ENCODE data around the gene NECAP2.

The NECAP2 gene

GRCh38 chr1:16440470-16441281, at the start of gene NECAP2:
Gene NECAP2 (plus strand): TSS chr1:16440724. CDS start chr1:16440762, 38 bp downstream.
- peak; percentile 76 for DNase-seq (ENCODE audit: low read depth, low spot score)

GRCh38 chr1:16391411-16391810, 49.1 kb upstream of the NECAP2 start:
- DNase-seq (ENCODE audit: low read depth, low spot score): no peak

- DNase-seq (ENCODE audit: low read depth, low spot score): no peak
These were observed 47.6 kb upstream of the NECAP2 start for GRCh38 chr1:16392740-16393569.

DNA sequence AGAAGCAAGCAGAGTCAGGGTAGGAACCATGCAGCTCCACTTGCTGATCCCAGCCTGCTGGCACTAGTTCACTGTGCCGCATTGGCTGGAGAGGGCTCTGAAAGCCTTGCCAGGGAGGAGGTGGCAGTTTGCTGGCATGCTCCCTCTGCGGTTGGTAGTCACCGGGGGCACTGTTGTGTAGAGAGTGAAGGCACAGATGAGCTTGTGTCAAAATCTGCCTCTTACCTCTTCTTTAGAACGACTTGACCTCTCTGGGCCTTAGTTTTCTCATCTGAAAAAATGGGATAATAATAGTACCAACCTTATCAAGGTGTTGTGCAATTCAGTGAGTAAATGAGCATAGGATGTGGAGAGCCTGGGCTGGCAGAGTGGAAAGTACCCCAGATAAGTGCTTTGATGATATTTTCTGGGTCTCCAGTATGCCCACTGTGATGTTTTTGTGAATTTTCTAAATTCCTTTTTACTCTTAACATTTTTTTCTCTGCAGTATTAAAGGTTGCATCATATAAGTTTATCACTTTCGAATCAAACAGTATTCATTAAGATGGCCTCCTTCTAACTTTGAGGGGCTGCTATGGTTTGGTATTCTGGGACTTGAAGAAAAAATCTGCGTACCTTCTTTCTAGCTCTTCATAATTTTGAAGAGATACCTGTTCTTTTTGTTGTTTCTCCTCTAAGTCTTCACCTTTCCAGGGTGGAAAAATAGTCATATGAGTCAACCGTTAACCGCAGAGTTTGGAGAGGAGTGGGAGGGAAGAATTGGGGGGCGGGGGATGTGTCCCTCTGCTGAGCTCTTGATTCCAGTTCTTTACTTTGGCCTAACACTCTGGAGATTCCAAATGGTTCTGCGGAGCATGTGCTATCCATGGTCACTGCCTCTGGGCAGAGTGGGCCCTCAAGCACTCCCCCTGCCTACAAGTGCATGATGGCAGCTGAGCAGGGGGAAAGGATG, 46.7 kb upstream of the NECAP2 start:
- DNase-seq (ENCODE audit: low read depth, low spot score): no peak

DNA sequence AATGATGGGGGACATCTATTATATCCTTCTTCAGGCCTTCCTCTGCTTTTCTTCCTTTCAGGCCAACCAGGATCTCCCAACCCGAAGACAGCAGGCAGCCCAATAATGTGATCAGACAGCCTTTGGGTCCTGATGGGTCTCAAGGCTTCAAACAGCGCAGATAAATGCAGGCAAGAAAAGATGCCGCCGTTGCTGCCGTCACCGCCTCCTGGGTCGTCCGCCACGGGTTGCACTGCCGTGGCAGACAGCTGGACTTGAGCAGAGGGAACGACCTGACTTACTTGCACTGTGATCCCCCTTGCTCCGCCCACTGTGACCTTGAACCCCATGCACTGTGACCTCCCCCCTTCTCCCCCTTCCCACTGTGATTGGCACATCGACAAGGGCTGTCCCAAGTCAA, 45.5 kb upstream of the NECAP2 start:
- no peak for DNase-seq (ENCODE audit: low read depth, low spot score)

- no peak for DNase-seq (ENCODE audit: low read depth, low spot score)
These were observed 43.9 kb upstream of the NECAP2 start for GRCh38 chr1:16396591-16396990.

GRCh38 chr1:16397120-16397519, 43.4 kb upstream of the NECAP2 start:
- DNase-seq (ENCODE audit: low read depth, low spot score): no peak

- DNase-seq (ENCODE audit: low read depth, low spot score): no peak
These were observed 42.1 kb upstream of the NECAP2 start for GRCh38 chr1:16398371-16398953.

- no peak for DNase-seq (ENCODE audit: low read depth, low spot score)
These were observed 37.8 kb upstream of the NECAP2 start for GRCh38 chr1:16402742-16403141.

GRCh38 chr1:16405441-16405840, 35.1 kb upstream of the NECAP2 start:
- no peak for DNase-seq (ENCODE audit: low read depth, low spot score)

DNA sequence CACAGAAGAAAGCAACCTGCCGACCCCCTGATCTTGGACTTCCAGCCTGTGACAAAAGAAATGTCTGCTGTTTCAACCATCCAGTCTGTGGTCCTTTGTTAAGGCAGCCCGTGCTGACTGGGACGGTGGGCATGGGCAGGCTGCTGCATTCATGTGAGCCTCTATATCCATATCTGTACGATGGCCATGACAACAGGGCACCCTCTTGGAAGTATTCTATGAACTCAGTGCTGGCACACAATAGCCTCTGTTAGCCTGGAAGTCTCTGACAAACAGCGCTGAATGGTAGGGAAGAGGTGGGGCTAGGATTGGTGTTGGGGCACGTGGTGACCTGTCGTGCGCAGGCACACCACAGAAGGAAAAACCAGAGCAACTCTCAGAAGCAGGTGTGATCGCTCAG, 33.7 kb upstream of the NECAP2 start:
- DNase-seq (ENCODE audit: low read depth, low spot score): no peak

DNA sequence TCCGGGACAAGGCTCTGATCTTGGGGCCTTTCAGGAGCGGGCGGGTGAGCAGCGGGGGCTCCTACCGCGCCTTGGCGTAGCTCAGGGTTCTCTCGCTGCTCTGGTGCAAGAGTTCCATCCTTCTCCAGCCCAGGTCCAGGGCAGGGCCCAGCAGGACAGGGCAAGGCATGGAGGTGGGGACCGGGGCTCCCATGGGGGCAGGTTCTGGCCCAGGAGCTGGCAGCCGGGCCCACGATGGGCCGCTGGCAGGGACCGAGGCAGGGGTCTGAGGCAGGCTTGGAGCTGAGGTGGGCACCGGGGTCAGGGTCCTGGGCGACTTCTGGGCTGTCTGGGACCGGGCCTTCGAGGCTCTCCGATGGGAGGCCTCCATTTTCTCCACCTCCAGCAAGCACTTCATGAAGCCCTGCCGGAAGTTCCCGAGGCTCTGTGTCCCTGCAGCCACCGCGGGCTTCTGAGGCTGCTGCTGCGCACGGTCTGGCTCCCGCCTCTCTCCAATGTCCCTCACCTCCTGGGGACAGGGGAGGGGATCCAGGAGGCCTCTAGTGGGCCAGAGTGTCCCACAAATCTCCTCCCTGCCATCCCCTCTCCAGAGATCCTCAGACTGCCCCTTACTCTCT, 30.9 kb upstream of the NECAP2 start:
- no peak for DNase-seq (ENCODE audit: low read depth, low spot score)

- DNase-seq (ENCODE audit: low read depth, low spot score): no peak
These were observed 29.7 kb upstream of the NECAP2 start for GRCh38 chr1:16410803-16411202.

DNA sequence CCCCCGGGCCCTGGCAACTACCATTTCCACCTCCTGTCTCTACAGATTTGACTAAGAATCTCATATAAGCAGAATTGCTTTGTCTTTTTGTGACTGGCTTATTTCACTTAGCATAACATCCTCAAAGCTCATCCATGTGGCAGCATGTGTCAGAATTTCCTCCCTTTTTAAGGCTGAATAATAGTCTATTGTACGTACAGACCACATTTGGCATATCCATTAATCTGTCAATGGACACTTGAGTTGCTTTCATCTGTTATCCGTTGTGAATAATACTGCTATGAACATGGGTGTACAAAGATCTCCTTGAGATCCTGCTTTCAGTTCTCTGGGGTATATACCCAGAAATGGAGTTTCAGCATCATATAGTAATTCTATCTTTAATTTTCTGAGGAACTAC, 27.3 kb upstream of the NECAP2 start:
- DNase-seq (ENCODE audit: low read depth, low spot score): no peak

DNA sequence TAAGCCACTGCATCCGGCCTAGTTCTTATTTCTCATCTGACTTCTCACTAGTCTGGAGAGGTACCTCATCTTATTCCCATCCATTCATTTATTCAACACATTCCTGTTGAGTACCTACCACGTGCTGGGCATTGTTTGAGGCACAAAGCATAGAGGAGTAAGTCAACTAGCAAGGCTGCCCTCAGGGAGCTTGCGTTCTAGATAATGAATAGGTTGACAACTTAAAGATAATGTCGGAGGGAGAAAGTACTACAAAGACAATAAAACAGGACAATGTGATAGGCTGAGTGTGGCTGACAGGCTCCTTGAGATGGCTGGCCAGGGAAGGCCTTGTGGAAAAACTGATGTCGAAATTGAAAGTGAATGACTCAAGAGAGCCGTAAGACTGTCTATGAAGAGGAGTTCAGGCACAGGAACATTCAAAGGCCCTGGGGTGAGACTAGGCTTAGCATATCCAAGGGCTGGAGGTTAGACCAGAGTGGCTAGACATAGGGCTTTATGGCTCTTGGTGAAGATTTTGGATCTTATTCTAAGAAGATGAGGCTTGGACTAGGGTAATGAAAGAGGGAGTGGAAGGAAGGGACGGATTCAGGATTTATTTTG, 21.6 kb upstream of the NECAP2 start:
- no peak for DNase-seq (ENCODE audit: low read depth, low spot score)

GRCh38 chr1:16420424-16421118, 20.0 kb upstream of the NECAP2 start:
- DNase-seq (ENCODE audit: low read depth, low spot score): no peak

DNA sequence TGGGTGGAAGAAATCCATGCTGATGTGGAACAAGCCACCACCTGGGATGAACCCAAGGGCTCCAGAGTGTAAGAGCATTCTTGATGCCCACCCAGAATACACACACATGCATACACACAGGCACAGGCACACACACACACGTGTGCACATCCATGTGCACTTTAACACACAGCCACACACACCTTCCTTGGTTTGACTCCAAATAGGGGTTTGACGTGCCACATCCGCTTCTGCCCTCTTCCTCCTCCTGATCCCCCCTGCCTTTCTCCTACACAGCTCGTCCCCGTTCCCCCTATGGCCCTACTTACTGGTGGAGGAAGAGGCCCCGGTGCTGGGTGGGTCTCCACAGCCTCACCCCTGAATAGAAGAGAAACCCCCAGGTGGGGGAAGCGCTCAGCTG, 19.3 kb upstream of the NECAP2 start:
- DNase-seq (ENCODE audit: low read depth, low spot score): no peak

DNA sequence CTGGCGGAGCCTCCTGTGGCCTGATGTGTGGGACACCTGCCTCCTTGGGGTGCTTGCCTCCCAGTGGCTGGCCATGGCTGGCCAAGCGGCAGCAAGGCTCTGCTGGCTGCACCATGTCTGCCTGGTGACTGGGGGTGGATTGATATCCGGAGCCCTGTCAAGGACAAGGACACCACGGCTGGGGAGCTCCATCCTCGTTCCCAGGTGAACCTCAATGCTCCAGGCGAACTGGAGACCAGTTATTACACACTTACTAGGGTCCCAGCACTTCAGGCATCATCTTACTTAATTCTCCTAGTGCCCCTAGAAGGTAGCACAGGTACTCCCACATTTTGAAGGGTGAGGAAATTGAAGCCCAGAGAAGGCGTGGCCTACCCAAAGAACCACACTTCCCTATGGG, 18.5 kb upstream of the NECAP2 start:
- no peak for DNase-seq (ENCODE audit: low read depth, low spot score)

GRCh38 chr1:16425125-16426025, 15.1 kb upstream of the NECAP2 start:
- no peak for DNase-seq (ENCODE audit: low read depth, low spot score)
